Measurements from ENCODE around the gene PNLDC1.

DNA sequence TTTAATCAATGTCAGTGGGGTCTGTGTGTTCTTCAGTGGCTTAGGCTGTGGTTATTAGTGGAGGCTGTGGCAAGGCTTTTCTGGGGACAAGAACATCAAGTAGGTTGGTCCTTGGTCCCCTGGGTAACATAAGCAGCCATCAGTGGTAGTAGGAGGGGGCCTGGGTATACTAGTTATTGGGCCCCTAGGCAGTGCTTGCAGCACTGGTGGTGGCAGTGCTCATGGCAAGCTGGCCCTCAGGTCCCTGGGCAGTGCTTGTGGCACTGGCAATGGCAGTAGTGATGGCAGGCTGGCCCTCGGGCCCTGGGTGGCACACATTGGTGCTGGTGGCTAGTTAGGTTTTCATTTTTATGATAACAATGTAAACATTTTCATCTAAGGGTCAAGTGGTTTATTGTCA lies 58.2 kb downstream of the PNLDC1 start:
- TF ChIP-seq CTCF (IDR thresholded peaks at IDR 0.05; ENCODE audit: poor library complexity) (no peak), EZH2 (IDR thresholded peaks at IDR 0.05; ENCODE audit: borderline replicate concordance) (no peak), EZH2phosphoT487 (IDR thresholded peaks at IDR 0.05; ENCODE audit: low read depth, severe bottlenecking, unreplicated experiment) (no peak)

Measured in hepatocyte (in vitro differentiated cells).